Thoracic aorta (tissue), 2 donors: ENCODE data around the gene AFG1L. TPM values are rescaled to one million over a fixed set of nuclear protein-coding genes. Genes with fewer than 3 reads are reported as not detected.
"Not testable (repeated sequence)": the region's sequence is repeated elsewhere in the genome, so short reads cannot be mapped to it uniquely, and the experiment has no call there.

Experiments used
- ATAC-seq: fragments of 150-250 bp; one replicate; pipeline ENCODE4 v1.8.0; 2017; ENCODE audit warnings: low read depth; ENCODE audit not compliant: insufficient number of reproducible peaks, low FRiP score
- DNase-seq: peaks from one replicate; pipeline ENCODE4 v3.0.0-alpha.2; 2020; ENCODE audit warnings: low spot score
- H3K27ac ChIP-seq, 2 donors: fragments of 200-600 bp; sonication (generic); 1 replicate in 1 of 2; 2 replicates in 1 of 2; pipeline ENCODE4 v1.5.1; 2016; ENCODE audit warnings: mild to moderate bottlenecking in 2 of 2, moderate library complexity in 2 of 2
- H3K27me3 ChIP-seq: fragments of 200-600 bp; sonication (generic); replicated peaks from 2 replicates; pipeline ENCODE4 v1.6.0; 2016; ENCODE audit warnings: mild to moderate bottlenecking; ENCODE audit not compliant: insufficient read depth
- H3K36me3 ChIP-seq: fragments of 200-600 bp; sonication (generic); one replicate; pipeline ENCODE4 v1.5.1; 2016
- H3K4me1 ChIP-seq, 2 donors: fragments of 200-600 bp; sonication (generic); 1 replicate in 1 of 2; 2 replicates in 1 of 2; pipeline versions ENCODE4 v1.5.1 to v1.6.0; 2016; ENCODE audit warnings: low read depth in 2 of 2, mild to moderate bottlenecking in 1 of 2; ENCODE audit not compliant: control insufficient read depth in 1 of 2
- H3K4me3 ChIP-seq: fragments of 200-600 bp; sonication (generic); 2 replicates; pipeline ENCODE4 v1.5.1; 2016; ENCODE audit warnings: mild to moderate bottlenecking
- H3K9me3 ChIP-seq: fragments of 200-600 bp; sonication (generic); 2 replicates; pipeline ENCODE4 v1.5.1; 2016
- CTCF ChIP-seq: fragments of 200-600 bp; sonication (generic); IDR thresholded peaks from one replicate; pipeline ENCODE4 v1.5.1; 2019; ENCODE audit warnings: antibody characterized with exemption
- total RNA-seq, 2 donors: library from RNA; depleted of rRNA; stranded (reverse); fragments of >200 nt; gene quantifications; one replicate each; pipeline versions ENCODE4 v1.1.0 to v1.2.3, GENCODE V29; 2016

The AFG1L gene
- total RNA-seq, result 10 to 100 TPM in 1 of 2 donors, 1 to 10 TPM in 1; 1.7 to 21.7 TPM

- ATAC-seq, result peak; percentile 70
- Histone ChIP-seq H3K4me1 (peaks cover 6 to 7% of the 10 kb centered on the region in 2 donors), H3K27ac (peak within 1 kb of the TSS; percentile 81 to 84), H3K4me3 (peak within 1 kb of the TSS; percentile 84), H3K9me3 (no peaks in the 10 kb centered on the region), H3K27me3 (no peaks in the 10 kb centered on the region), H3K36me3 (no peaks in the 10 kb centered on the region)
- TF ChIP-seq CTCF, result no peak
- peak; percentile 76 for DNase-seq
These were observed at the start of gene AFG1L for GRCh38 chr6:108294727-108295625. AFG1L (plus strand) TSS chr6:108295054; CDS start chr6:108295080, 26 bp downstream.

GRCh38 chr6:108245095-108245494, 49.8 kb upstream of the AFG1L start:
- not testable (repeated sequence) for H3K27me3 ChIP-seq, H3K36me3 ChIP-seq, H3K9me3 ChIP-seq, ATAC-seq, DNase-seq, H3K27ac ChIP-seq, H3K4me3 ChIP-seq
- peaks cover 0 to 13% of the 10 kb centered on the region in 2 donors for H3K4me1 ChIP-seq

DNA sequence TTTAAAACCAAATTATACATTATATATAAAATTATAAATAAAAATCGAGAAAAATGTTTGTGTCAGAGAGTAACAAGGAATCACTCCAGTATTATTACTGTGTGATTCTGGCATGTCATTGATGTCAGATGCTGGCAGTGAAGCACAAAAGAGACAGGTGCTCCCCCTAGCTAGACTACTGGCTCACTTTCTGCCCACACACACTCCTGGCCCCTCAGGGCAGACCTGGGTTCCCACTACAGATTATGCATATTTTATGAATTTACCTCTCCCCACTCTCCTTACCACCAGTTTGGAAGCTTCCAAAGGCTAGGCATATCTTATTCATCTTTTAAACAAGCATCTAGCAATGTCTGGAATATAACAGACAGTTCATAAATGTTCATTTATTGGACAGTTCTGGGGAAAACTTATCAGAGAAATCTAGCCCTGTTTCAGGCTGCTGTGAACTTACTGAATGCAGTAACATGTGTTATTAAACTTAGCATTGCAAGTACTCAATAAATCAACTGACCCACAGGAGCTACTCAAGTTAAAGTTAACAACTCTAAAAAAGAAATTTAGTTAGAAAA, 46.8 kb upstream of the AFG1L start:
- Histone ChIP-seq H3K27me3 (no peaks in the 10 kb centered on the region), H3K36me3 (no peaks in the 10 kb centered on the region), H3K27ac (no peak overlapping the region), H3K9me3 (no peaks in the 10 kb centered on the region), H3K4me1 (peaks cover 13 to 35% of the 10 kb centered on the region in 2 donors), H3K4me3 (no peak overlapping the region)
- ATAC-seq (no peak), DNase-seq (no peak)
- no peak for TF ChIP-seq CTCF

- no peaks in the 10 kb centered on the region for H3K27me3 ChIP-seq
- H3K27ac ChIP-seq, result no peak overlapping the region
- ATAC-seq (no peak), DNase-seq (no peak)
- H3K9me3 ChIP-seq, result no peaks in the 10 kb centered on the region
- no peaks in the 10 kb centered on the region for H3K36me3 ChIP-seq
- no peak for TF ChIP-seq CTCF
- no peak overlapping the region for H3K4me3 ChIP-seq
- H3K4me1 ChIP-seq, result peaks cover 13 to 29% of the 10 kb centered on the region in 2 donors
These were observed 44.5 kb upstream of the AFG1L start for GRCh38 chr6:108250240-108250866.

GRCh38 chr6:108251252-108251651, 43.6 kb upstream of the AFG1L start:
- ATAC-seq (no peak), DNase-seq (no peak)
- H3K9me3 ChIP-seq, result no peaks in the 10 kb centered on the region
- no peaks in the 10 kb centered on the region for H3K36me3 ChIP-seq
- no peak for TF ChIP-seq CTCF
- H3K27ac ChIP-seq, result no peak overlapping the region
- H3K27me3 ChIP-seq, result no peaks in the 10 kb centered on the region
- peaks cover 14 to 29% of the 10 kb centered on the region in 2 donors for H3K4me1 ChIP-seq
- no peak overlapping the region for H3K4me3 ChIP-seq
